OCI-LY7 (cell line): ENCODE data around the gene ARHGEF4. TPM values are rescaled to one million over a fixed set of nuclear protein-coding genes. Genes with fewer than 3 reads are reported as not detected.

Experiments used
- BruUV-seq: library from RNA; stranded (reverse); fragments of 400-500 nt; replicated peaks from 2 replicates; lab custom pipeline; 2021; lab: Mats Ljungman, UMichigan
- CTCF ChIA-PET: fragments of 300-600 bp; sonication (Branson Sonifier 250); formaldehyde crosslinking; loops from one replicate; lab custom pipeline; 2022; ENCODE audit warnings: antibody characterized with exemption; ENCODE audit not compliant: unreplicated experiment; lab: Charles Lee
- POLR2A ChIA-PET: fragments of 300-600 bp; sonication (Branson Sonifier 250); formaldehyde crosslinking; loops from one replicate; lab custom pipeline; 2022; ENCODE audit warnings: antibody characterized with exemption; lab: Charles Lee
- DNase-seq: peaks from one replicate; pipeline ENCODE4 v3.0.0-alpha.2; 2015; ENCODE audit warnings: low spot score
- H2AFZ ChIP-seq: fragments of 200-600 bp; sonication (generic), shearing (Covaris generic); 2 replicates; pipeline ENCODE4 v1.6.1; 2014; ENCODE audit warnings: mild to moderate bottlenecking, antibody characterized with exemption, low read length, moderate library complexity
- H3K27ac ChIP-seq: fragments of 200-600 bp; sonication (generic); 2 replicates; pipeline ENCODE4 v1.5.1; 2014; ENCODE audit warnings: mixed run types, low read depth, mild to moderate bottlenecking, moderate library complexity, low read length, inconsistent platforms; ENCODE audit not compliant: poor library complexity, severe bottlenecking
- H3K36me3 ChIP-seq: fragments of 200-600 bp; sonication (generic); 2 replicates; pipeline ENCODE4 v1.6.1; 2014; ENCODE audit warnings: mild to moderate bottlenecking, antibody characterized with exemption, low read length, moderate library complexity, mixed read lengths; ENCODE audit not compliant: insufficient read depth
- H3K4me1 ChIP-seq: fragments of 200-600 bp; sonication (generic); 2 replicates; pipeline ENCODE4 v1.5.1; 2014; ENCODE audit warnings: mild to moderate bottlenecking, low read length; ENCODE audit not compliant: insufficient read depth, poor library complexity, severe bottlenecking
- H3K4me2 ChIP-seq: fragments of 200-600 bp; sonication (generic); 2 replicates; pipeline ENCODE4 v1.6.1; 2014; ENCODE audit warnings: mild to moderate bottlenecking, low read length
- H3K4me3 ChIP-seq: fragments of 200-600 bp; sonication (generic); 2 replicates; pipeline ENCODE4 v1.5.1; 2014; ENCODE audit warnings: mild to moderate bottlenecking, low read depth, low read length; ENCODE audit not compliant: poor library complexity, severe bottlenecking
- H3K79me2 ChIP-seq: fragments of 200-600 bp; sonication (generic); 2 replicates; pipeline ENCODE4 v1.6.1; 2016; ENCODE audit warnings: low read depth, mild to moderate bottlenecking, low read length, moderate library complexity, mixed read lengths; ENCODE audit not compliant: insufficient read depth
- H3K9me2 ChIP-seq: fragments of 200-600 bp; sonication (generic); 2 replicates; pipeline ENCODE4 v1.6.1; 2016; ENCODE audit warnings: mild to moderate bottlenecking, low read length, mixed read lengths; ENCODE audit not compliant: insufficient read depth
- H3K9me3 ChIP-seq: fragments of 200-600 bp; sonication (generic); 2 replicates; pipeline ENCODE4 v1.6.1; 2014; ENCODE audit warnings: mild to moderate bottlenecking, mixed run types, low read length, mixed read lengths
- H4K20me1 ChIP-seq: fragments of 200-600 bp; sonication (generic); 2 replicates; pipeline ENCODE4 v1.6.1; 2014; ENCODE audit warnings: mild to moderate bottlenecking, antibody characterized with exemption, low read length, moderate library complexity, mixed read lengths; ENCODE audit not compliant: insufficient read depth
- CTCF ChIP-seq: fragments of 200-600 bp; sonication (generic); conservative IDR thresholded peaks from 2 replicates; pipeline ENCODE4 v1.5.1; 2014; ENCODE audit warnings: mild to moderate bottlenecking, antibody characterized with exemption, low read length, moderate library complexity, mixed read lengths
- EZH2phosphoT487 ChIP-seq: fragments of 200-600 bp; sonication (generic); IDR thresholded peaks from 2 replicates; pipeline ENCODE4 v1.6.1; 2018; ENCODE audit warnings: low read depth, borderline replicate concordance, mild to moderate bottlenecking, mixed run types, antibody characterized with exemption, low read length, moderate library complexity, mixed read lengths
- intact Hi-C: fragments of 100-400 bp; cut with micrococcal nuclease; formaldehyde crosslinking; loops from one replicate; pipeline ENCODE4 v1.10.0; 2022; ENCODE audit not compliant: unreplicated experiment
- total RNA-seq, 2 experiments: library from RNA; depleted of rRNA in 1 of 2; stranded (reverse); fragments of >200 nt in 1 of 2; shearing (Covaris generic) in 1 of 2; gene quantifications; 2 replicates each; pipeline ENCODE4 v1.2.3, GENCODE V29; 2014 to 2022

The ARHGEF4 gene
- total RNA-seq, 2 experiments from 2014 or later, result 1.1 to 1.7 TPM

GRCh38 chr2:131039101-131039440 is 202.4 kb downstream of the ARHGEF4 start:
- Histone ChIP-seq H3K36me3 (no peaks in the 10 kb centered on the region), H3K27ac (no peak overlapping the region), H3K9me3 (no peaks in the 10 kb centered on the region), H3K4me2 (no peak overlapping the region), H3K79me2 (no peaks in the 10 kb centered on the region), H3K4me3 (no peak overlapping the region), H3K4me1 (no peaks in the 10 kb centered on the region), H4K20me1 (no peaks in the 10 kb centered on the region), H2AFZ (no peak overlapping the region), H3K9me2 (no peaks in the 10 kb centered on the region)
- DNase-seq, result no peak
- intact Hi-C loops, result no loop called here
- TF ChIP-seq EZH2phosphoT487 (no peak), CTCF (no peak)
- CTCF ChIA-PET, result no interaction called here
- no TSS peak for BruUV-seq
- POLR2A ChIA-PET, result no interaction called here

GRCh38 chr2:131039535-131039907 is 202.8 kb downstream of the ARHGEF4 start:
- BruUV-seq, result no TSS peak
- H4K20me1 ChIP-seq, result no peaks in the 10 kb centered on the region
- DNase-seq, result no peak
- no peaks in the 10 kb centered on the region for H3K4me1 ChIP-seq
- ChIA-PET CTCF (no interaction called here), POLR2A (no interaction called here)
- H3K27ac ChIP-seq, result no peak overlapping the region
- no peaks in the 10 kb centered on the region for H3K36me3 ChIP-seq
- TF ChIP-seq EZH2phosphoT487 (no peak), CTCF (no peak)
- intact Hi-C loops, result no loop called here
- H3K4me2 ChIP-seq, result no peak overlapping the region
- H3K9me3 ChIP-seq, result no peaks in the 10 kb centered on the region
- H3K4me3 ChIP-seq, result no peak overlapping the region
- H2AFZ ChIP-seq, result no peak overlapping the region
- no peaks in the 10 kb centered on the region for H3K79me2 ChIP-seq
- H3K9me2 ChIP-seq, result no peaks in the 10 kb centered on the region

- Histone ChIP-seq H3K36me3 (no peaks in the 10 kb centered on the region), H3K4me2 (no peak overlapping the region), H3K4me1 (no peaks in the 10 kb centered on the region), H4K20me1 (no peaks in the 10 kb centered on the region), H2AFZ (no peak overlapping the region), H3K27ac (no peak overlapping the region), H3K79me2 (no peaks in the 10 kb centered on the region), H3K9me2 (no peaks in the 10 kb centered on the region), H3K9me3 (no peaks in the 10 kb centered on the region), H3K4me3 (no peak overlapping the region)
- no TSS peak for BruUV-seq
- DNase-seq, result no peak
- no peak for TF ChIP-seq CTCF
- no peak for TF ChIP-seq EZH2phosphoT487
- CTCF ChIA-PET, result no interaction called here
- intact Hi-C loops, result no loop called here
- POLR2A ChIA-PET, result no interaction called here
Measured at GRCh38 chr2:131039908-131040660, 203.4 kb downstream of the ARHGEF4 start.
